GM18502 (cell line): ENCODE results near the gene SORCS1.
"Not testable (repeated sequence)": the region's sequence is repeated elsewhere in the genome, so short reads cannot be mapped to it uniquely, and the experiment has no call there.

Source experiments
- ATAC-seq: cut with Tn5 transposase; IDR thresholded peaks from one replicate; pipeline ENCODE4 v1.9.1; 2021; ENCODE audit warnings: mild to moderate bottlenecking; ENCODE audit not compliant: unreplicated experiment, poor library complexity

SORCS1 gene

GRCh38 chr10:107056182-107056581 lies 108.3 kb downstream of the SORCS1 start:
- ATAC-seq, result no peak

- no peak for ATAC-seq
Measured at GRCh38 chr10:107054469-107055156, 109.9 kb downstream of the SORCS1 start.

DNA sequence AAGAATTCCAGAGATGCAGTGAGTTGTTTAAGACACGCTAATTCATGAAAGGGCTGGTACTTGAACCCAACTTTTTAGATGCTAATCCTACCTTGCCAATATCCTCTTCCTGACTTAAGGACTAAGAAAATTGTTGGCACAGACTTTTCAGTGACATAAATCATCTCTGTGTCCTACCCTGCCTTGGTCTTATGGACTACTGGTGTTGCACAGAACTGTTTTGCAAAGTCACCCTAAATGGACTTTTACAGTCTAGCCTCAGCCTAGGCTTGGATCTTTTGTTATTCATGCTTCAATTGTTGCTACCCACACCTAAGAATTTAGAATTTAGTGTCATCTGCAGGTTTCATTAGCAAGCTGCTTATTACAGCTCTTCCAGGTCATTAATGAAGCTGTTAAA lies 112.7 kb downstream of the SORCS1 start:
- no peak for ATAC-seq

GRCh38 chr10:107043461-107043860 lies 121.0 kb downstream of the SORCS1 start:
- ATAC-seq, result no peak

GRCh38 chr10:107037192-107038122 lies 127.0 kb downstream of the SORCS1 start:
- no peak for ATAC-seq

GRCh38 chr10:107033799-107034422 lies 130.6 kb downstream of the SORCS1 start:
- no peak for ATAC-seq

DNA sequence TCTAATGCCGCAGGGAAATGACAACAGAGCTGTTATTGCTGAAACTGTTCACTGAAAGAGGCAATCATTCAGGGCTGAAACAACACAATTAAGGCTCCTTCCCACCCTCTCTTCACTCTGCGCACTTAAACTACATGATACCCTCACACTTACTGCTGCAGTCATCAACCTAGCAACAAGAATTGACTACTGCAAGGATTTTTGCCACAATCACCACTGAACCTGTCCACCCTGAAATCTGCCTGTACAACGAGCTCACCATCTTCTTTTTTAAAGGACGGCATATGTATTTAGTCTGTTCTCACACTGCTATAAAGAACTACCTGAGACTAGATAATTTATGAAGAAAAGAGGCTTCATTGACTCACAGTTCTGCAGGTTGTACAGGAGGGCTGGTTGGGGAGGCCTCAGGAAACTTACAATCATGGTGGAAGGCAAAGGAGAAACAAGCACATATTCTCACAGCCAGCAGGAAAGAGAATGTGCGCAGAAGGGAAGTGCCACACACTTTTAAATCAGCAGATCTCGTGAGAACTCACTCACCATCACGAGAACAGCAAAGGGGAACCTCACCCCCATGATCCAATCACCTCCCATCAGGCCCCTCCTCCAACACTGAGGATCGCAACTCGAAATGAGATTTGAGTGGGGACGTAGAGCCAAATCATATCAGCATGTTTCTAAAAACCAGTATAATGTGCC lies 131.7 kb downstream of the SORCS1 start:
- ATAC-seq, result no peak

- ATAC-seq, result no peak
Measured at GRCh38 chr10:107031931-107032699, 132.4 kb downstream of the SORCS1 start.

DNA sequence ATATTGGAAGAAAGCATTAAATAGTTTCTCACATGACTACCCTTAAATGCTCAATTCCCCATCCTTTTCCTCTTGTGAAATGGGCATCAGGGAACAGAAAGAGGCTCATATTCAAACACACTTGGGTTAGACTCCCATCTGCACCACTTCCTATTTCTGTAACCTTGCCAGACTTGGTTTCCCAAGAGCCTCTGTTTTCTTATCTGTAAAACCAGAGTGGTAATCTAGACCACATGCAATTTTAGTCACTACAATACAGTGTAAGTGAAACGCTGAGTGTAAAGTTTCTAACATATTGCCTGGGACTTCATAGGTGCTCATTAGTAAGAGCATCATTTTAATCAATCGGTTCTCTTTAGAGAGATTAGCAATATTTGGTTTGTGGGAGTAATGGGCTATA lies 136.3 kb downstream of the SORCS1 start:
- no peak for ATAC-seq

DNA sequence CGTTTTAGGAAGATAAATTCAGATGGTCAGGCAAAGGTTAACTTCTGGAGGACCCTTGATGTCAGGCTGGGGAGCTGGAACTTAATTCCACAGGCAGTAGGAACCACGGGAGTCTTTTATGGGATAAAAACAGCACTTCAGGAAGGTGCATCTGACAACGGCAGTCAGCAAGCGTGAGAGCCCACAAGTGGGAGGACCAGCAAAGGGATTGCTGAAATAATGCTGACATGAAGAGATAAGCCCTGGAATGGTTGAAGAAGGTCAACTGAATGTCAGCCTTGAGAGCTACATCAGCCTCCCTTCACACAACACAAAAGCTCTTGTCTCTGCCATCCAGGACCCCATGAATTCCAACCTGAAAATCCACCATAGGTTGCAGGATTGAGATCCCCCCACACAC lies 138.8 kb downstream of the SORCS1 start:
- no peak for ATAC-seq

DNA sequence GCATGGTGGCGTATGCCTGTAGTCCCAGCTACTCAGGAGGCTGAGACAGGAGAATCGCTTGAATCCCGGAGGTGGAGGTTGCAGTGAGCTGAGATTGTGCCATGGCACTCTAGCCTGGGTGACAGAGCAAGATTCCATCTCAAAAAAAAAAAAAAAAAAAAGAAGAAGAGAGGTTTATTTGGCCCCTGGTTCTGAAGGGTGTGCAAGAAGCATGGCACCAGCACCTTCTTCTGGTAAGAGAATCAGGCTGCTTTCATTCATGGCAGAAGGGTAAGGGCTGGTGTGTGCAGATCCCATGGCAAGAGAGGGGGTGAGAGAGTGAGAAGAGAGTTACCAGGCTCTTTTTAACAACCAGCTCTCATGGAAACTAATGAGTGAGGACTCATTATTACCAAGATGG lies 140.5 kb downstream of the SORCS1 start:
- not testable (repeated sequence) for ATAC-seq

DNA sequence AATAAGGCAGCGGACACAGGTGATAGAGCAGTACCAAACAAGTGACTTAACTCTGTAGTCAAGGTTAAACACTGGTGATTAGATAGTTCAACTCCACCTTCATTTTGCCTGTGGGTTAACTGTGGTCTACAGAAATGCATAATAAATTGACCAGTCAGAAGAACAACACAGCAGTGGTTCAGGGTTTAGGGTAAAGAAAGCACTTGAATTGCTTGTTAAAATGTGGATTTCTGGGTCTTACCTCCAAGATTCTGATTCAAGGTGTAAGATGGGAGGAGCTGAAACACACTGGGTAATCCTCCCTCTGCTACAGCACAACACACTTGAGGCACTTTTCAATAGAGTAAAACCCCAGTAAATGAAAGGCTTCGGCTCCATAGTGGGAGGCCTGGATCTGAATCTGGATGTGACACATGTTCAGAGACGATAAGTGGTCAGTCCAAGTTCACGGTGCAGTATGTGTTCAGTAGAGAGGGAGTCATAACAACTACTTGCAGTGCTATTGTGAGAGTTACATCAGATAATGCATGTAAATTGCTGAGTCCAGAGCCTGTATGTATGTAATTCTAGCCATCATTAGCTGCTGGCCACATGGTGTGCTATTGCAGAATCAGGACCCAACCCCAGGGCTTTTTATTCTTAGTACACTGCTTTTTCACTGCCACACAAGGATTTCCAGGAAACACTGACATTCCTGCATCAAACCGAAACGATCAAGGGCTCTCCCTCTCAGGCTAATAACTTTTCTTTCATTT lies 141.7 kb downstream of the SORCS1 start:
- ATAC-seq, result no peak

DNA sequence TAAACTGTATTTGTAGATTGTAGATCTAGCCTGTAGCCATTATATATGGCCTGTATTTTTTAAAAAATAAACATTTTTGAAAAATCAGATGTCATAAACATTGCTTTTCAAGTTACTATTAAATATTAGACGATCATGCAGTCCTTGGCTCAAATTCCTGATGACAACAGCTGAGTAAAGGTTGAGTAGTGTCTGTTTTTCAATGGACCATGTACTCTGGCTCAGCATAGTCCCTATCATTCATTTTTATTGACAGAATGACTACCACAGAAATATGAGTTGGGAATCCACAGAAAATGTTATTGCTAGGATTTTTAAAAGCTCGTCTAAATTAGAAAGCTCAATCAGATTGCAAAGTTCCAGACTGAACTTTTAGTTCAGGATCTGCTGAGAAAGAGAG lies 145.4 kb downstream of the SORCS1 start:
- ATAC-seq, result no peak

- no peak for ATAC-seq
Measured at GRCh38 chr10:107013258-107014006, 151.1 kb downstream of the SORCS1 start.

- no peak for ATAC-seq
Measured at GRCh38 chr10:107011992-107012391, 152.5 kb downstream of the SORCS1 start.

- ATAC-seq, result no peak
Measured at GRCh38 chr10:107011105-107011504, 153.4 kb downstream of the SORCS1 start.

GRCh38 chr10:107010531-107010930 lies 154.0 kb downstream of the SORCS1 start:
- no peak for ATAC-seq

GRCh38 chr10:107004362-107004761 lies 160.1 kb downstream of the SORCS1 start:
- no peak for ATAC-seq
